Mesothelial cell of epicardium (in vitro differentiated cells): ENCODE measurements around the gene CCDC93. TPM values are rescaled to one million over a fixed set of nuclear protein-coding genes. Genes with fewer than 3 reads are reported as not detected.

Experiments
- DNase-seq, 2 experiments: peaks; one replicate each; pipeline ENCODE4 v3.0.0; 2021; ENCODE audit warnings: low spot score in 2 of 2; ENCODE audit not compliant: unreplicated experiment in 2 of 2
- H3K27ac Mint-ChIP-seq: 2 replicates; pipeline ENCODE4 v1.8.0; 2021; ENCODE audit warnings: mixed read lengths
- H3K27me3 Mint-ChIP-seq: 2 replicates; pipeline ENCODE4 v1.8.0; 2021; ENCODE audit warnings: low read depth, mixed read lengths
- H3K36me3 Mint-ChIP-seq: 2 replicates; pipeline ENCODE4 v1.8.0; 2021; ENCODE audit warnings: mixed read lengths
- H3K4me1 Mint-ChIP-seq: 2 replicates; pipeline ENCODE4 v1.8.0; 2021; ENCODE audit warnings: mixed read lengths
- H3K4me3 Mint-ChIP-seq: 2 replicates; pipeline ENCODE4 v1.8.0; 2021; ENCODE audit warnings: mild to moderate bottlenecking, moderate library complexity, mixed read lengths
- H3K9me3 Mint-ChIP-seq: 2 replicates; pipeline ENCODE4 v1.8.0; 2021; ENCODE audit warnings: mixed read lengths
- total RNA-seq: library from RNA; stranded (reverse); gene quantifications from 3 replicates; pipeline ENCODE4 v1.2.1, GENCODE V29; 2021
- TF ChIP-seq, protein P1 (sequence below): fragments of 200-600 bp; sonication (generic); IDR thresholded peaks from one replicate; pipeline ENCODE4 v1.5.0; 2021; ENCODE audit warnings: antibody characterized with exemption; ENCODE audit not compliant: unreplicated experiment

The CCDC93 gene
- total RNA-seq, 1 donor from 2014 or later: 46.9 TPM

DNA sequence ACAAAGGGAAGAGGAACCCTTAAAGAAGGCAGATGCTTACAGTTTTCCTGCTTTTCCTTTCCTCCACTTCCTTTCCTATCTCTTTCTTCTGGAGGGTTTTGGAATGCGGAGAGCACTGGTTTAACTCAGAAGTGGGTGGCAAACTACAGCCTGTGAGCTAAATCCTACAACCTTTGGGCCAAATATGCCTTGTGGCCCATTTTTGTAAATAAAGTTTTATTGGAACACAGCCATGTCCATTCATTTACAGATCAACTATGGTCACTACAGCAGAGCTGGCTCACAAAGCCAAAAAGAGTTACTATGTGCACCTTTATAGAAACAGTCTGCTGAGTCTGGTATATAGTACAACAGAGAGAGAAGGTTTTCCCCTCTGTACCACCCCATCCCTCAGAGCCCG, 69.1 kb downstream of the CCDC93 start:
- TF ChIP-seq, protein P1, sequence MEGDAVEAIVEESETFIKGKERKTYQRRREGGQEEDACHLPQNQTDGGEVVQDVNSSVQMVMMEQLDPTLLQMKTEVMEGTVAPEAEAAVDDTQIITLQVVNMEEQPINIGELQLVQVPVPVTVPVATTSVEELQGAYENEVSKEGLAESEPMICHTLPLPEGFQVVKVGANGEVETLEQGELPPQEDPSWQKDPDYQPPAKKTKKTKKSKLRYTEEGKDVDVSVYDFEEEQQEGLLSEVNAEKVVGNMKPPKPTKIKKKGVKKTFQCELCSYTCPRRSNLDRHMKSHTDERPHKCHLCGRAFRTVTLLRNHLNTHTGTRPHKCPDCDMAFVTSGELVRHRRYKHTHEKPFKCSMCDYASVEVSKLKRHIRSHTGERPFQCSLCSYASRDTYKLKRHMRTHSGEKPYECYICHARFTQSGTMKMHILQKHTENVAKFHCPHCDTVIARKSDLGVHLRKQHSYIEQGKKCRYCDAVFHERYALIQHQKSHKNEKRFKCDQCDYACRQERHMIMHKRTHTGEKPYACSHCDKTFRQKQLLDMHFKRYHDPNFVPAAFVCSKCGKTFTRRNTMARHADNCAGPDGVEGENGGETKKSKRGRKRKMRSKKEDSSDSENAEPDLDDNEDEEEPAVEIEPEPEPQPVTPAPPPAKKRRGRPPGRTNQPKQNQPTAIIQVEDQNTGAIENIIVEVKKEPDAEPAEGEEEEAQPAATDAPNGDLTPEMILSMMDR: no peak
- Mint-ChIP-seq H3K27ac (no peak overlapping the region), H3K4me1 (no peaks in the 10 kb centered on the region), H3K36me3 (peaks cover 35% of the 10 kb centered on the region), H3K27me3 (no peaks in the 10 kb centered on the region), H3K9me3 (no peaks in the 10 kb centered on the region), H3K4me3 (no peak overlapping the region)
- DNase-seq: no peak

DNA sequence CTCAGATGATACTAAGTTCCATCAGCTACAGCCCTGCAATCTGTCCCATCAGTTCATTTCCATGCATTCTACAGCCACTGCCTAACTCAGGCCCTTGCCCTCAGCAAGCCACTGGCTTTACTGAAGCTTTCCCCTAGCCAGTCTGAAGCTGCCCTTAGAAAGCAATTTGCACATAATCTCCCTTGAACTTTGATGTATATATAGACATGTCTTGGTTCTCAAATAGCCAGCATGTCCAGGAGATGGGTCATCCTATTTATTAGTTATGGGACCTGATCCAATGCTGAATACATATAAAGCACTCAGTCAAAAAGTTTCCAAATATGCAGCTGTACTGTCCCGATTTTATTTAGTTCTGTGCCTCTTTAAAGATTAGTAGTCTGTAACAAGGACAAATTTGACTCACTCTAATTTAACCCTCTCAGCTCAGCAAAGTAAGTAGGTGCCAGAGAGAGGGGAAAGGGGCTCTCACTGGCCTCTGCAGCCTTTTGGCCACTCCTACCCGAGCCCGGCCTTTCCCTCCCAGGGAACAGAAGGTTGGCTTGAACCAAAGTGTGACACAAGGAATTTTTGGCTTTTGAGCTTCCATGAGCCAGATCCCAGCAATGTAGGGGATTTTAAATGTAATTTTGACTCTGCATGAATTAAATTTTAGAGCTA, 70.7 kb downstream of the CCDC93 start:
- no peaks in the 10 kb centered on the region for H3K27me3 Mint-ChIP-seq
- no peaks in the 10 kb centered on the region for H3K9me3 Mint-ChIP-seq
- peaks cover 31% of the 10 kb centered on the region for H3K36me3 Mint-ChIP-seq
- no peaks in the 10 kb centered on the region for H3K4me1 Mint-ChIP-seq
- no peak overlapping the region for H3K4me3 Mint-ChIP-seq
- no peak overlapping the region for H3K27ac Mint-ChIP-seq
- no peak for DNase-seq
- TF ChIP-seq, protein P1: no peak

DNA sequence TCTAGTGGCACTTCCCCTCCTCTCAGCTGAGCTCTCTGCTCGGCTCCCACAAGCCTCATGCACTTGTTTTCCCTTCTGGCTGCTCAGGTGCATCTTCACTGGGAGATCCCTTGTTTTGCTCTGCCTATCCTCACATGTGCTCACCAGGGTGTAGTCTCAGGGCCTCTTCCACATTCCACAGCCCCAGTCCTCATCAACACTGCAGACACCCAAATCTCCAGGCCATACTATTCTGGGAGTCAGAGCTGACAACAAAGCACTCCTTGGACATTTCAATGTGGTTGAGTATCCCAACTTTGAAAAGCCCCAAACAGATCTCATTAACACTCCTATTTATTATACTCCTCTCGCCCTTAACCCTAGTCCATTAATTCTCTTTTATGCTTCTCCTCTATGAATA, 71.3 kb downstream of the CCDC93 start:
- TF ChIP-seq, protein P1: no peak
- H3K27ac Mint-ChIP-seq: no peak overlapping the region
- no peak overlapping the region for H3K4me3 Mint-ChIP-seq
- no peak for DNase-seq
- no peaks in the 10 kb centered on the region for H3K9me3 Mint-ChIP-seq
- H3K27me3 Mint-ChIP-seq: no peaks in the 10 kb centered on the region
- H3K36me3 Mint-ChIP-seq: peaks cover 31% of the 10 kb centered on the region
- no peaks in the 10 kb centered on the region for H3K4me1 Mint-ChIP-seq

DNA sequence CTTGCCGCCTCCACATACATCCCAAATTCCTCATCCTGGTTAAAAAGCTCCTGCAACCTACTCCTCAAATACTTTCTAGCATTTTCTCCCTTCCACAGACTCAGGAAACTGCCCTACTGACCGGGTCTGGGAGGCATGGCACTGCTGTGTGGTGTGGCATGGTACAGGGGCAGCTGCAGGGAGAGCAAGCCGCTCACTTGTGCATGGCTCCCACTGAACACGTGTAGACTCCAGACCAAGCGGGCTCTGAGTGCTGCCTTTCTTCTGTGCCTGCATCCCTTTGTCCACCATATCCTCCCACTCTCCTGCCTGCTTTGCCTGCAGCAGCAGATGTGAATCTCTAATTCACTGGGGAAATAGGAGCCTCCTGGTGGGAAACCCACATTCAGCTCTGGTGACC, 72.2 kb downstream of the CCDC93 start:
- Mint-ChIP-seq H3K27ac (no peak overlapping the region), H3K9me3 (no peaks in the 10 kb centered on the region), H3K36me3 (peaks cover 25% of the 10 kb centered on the region), H3K4me3 (no peak overlapping the region), H3K4me1 (no peaks in the 10 kb centered on the region), H3K27me3 (no peaks in the 10 kb centered on the region)
- DNase-seq: no peak
- TF ChIP-seq, protein P1: no peak

DNA sequence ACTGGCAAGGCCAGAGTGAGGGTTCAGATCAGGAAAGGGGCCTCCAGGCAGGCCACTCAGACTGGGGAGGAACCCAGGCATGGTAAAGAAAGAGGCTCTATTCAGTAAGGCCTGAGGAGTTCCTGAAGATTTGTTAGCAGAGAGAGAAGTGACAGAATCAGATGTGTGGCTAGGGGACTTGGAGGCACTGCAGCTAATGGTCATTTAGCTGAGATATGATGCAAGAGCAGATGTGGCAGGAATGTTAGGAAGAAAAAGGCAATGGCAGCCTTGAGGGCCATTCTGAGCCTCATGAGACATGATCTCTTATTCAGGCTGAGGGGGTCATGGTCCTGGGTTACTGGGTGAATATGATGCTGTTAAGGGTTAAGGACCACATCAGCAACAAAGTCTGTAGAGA, 73.4 kb downstream of the CCDC93 start:
- Mint-ChIP-seq H3K4me3 (no peak overlapping the region), H3K4me1 (no peaks in the 10 kb centered on the region), H3K36me3 (peaks cover 17% of the 10 kb centered on the region), H3K9me3 (no peaks in the 10 kb centered on the region), H3K27ac (no peak overlapping the region), H3K27me3 (no peaks in the 10 kb centered on the region)
- DNase-seq: no peak
- TF ChIP-seq, protein P1: no peak

DNA sequence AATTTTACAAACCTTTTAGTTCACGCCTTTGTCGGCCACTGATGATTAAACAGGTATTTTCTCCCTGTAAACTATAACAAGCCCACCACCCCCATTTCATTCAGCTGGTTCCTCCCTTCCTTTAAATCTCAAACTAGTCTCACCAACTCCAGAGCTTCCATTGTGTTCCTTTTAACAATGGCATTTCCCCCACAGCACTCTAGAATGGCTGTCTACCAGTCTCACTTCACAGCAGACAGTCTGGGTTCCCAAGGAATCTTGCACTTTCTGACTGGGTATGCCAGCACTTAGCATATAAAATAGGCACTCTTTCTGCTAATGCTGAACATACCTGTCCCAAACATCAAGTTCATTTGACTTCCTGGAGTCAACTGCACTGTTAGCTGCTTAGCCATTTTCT, 75.3 kb downstream of the CCDC93 start:
- no peaks in the 10 kb centered on the region for H3K4me1 Mint-ChIP-seq
- no peaks in the 10 kb centered on the region for H3K9me3 Mint-ChIP-seq
- H3K36me3 Mint-ChIP-seq: peaks cover 20% of the 10 kb centered on the region

More for the DNA sequence above, 75.3 kb downstream of the CCDC93 start:
- TF ChIP-seq, protein P1: no peak
- DNase-seq: no peak
- H3K27me3 Mint-ChIP-seq: no peaks in the 10 kb centered on the region
- H3K4me3 Mint-ChIP-seq: no peak overlapping the region
- no peak overlapping the region for H3K27ac Mint-ChIP-seq
